CD14-positive monocyte (primary cell): Measurements from ENCODE around the gene SLC16A13. TPM values are rescaled to one million over a fixed set of nuclear protein-coding genes. Genes with fewer than 3 reads are reported as not detected.

Experiments
- polyA plus RNA-seq, 3 donors: library from polyadenylated mRNA; depleted of rRNA in 1 of 3; unstranded in 2 of 3; stranded (reverse) in 1 of 3; fragments of 300-500 nt in 2 of 3; fragments of >200 nt in 1 of 3; fragmentation: Illumina TruSeq in 2 of 3; gene quantifications; 1 replicate in 2 of 3; 2 replicates in 1 of 3; pipeline ENCODE4 v1.2.3, GENCODE V29; 2012 to 2021
- small RNA-seq: library from RNA; depleted of rRNA; stranded (forward); fragments of <200 nt; gene quantifications from one replicate; pipeline ENCODE3, GENCODE V24; 2012; ENCODE audit warnings: low read depth; ENCODE audit not compliant: insufficient read length

Gene SLC16A13
- polyA plus RNA-seq, 3 donors = 0.93 to 3.1 (median 2.2) TPM

Small RNA genes within 50 kb of the gene (small RNA-seq; reads per million reads assigned to genes)
- not detected for gene AC120057.1

Other genes with a start within 250 kb of the SLC16A13 start
- gene TEKT1, start 204.3 kb upstream of the SLC16A13 start, polyA plus RNA-seq = not detected
- gene ALOX12, start 40.0 kb upstream of the SLC16A13 start, polyA plus RNA-seq = 1 to 10 TPM in 1 of 3 donors, under 1 TPM in 1, not detected in 1; 0.29 to 1.2 TPM
- 1,000 to 10,000 TPM in 2 of 3 donors, 100 to 1,000 TPM in 1; 724 to 1,383 (median 1,057) TPM for gene RNASEK, start 23.4 kb upstream of the SLC16A13 start, polyA plus RNA-seq
- under 1 TPM in 1 of 3 donors, not detected in 2; 0.06 TPM for gene BCL6B, start 13.0 kb upstream of the SLC16A13 start, polyA plus RNA-seq
- not detected for gene SLC16A11, start 8.1 kb downstream of the SLC16A13 start, polyA plus RNA-seq
- 10 to 100 TPM; 22.7 to 69.4 (median 61.9) TPM for gene CLEC10A, start 44.2 kb downstream of the SLC16A13 start, polyA plus RNA-seq
- gene ASGR2, start 78.8 kb downstream of the SLC16A13 start, polyA plus RNA-seq = 100 to 1,000 TPM in 1 of 3 donors, 10 to 100 TPM in 2; 53.3 to 148 (median 78.3) TPM
- gene ASGR1, start 143.4 kb downstream of the SLC16A13 start, polyA plus RNA-seq = 100 to 1,000 TPM in 2 of 3 donors, 10 to 100 TPM in 1; 82.0 to 126 (median 114) TPM
- 10 to 100 TPM in 1 of 3 donors, under 1 TPM in 2; 0.37 to 42.6 (median 0.39) TPM for gene DLG4, start 183.8 kb downstream of the SLC16A13 start, polyA plus RNA-seq
- gene ACADVL, start 183.9 kb downstream of the SLC16A13 start, polyA plus RNA-seq = 1,000 to 10,000 TPM in 1 of 3 donors, 100 to 1,000 TPM in 2; 152 to 1,231 (median 154) TPM
- 1 to 10 TPM; 6.7 to 7.8 (median 7.0) TPM for gene DVL2, start 198.5 kb downstream of the SLC16A13 start, polyA plus RNA-seq
- 10 to 100 TPM; 12.0 to 18.0 (median 12.9) TPM for gene PHF23, start 203.4 kb downstream of the SLC16A13 start, polyA plus RNA-seq
- gene GABARAP, start 206.4 kb downstream of the SLC16A13 start, polyA plus RNA-seq = 1,000 to 10,000 TPM; 1,029 to 2,937 (median 2,814) TPM
- gene CTDNEP1, start 215.7 kb downstream of the SLC16A13 start, polyA plus RNA-seq = 100 to 1,000 TPM in 1 of 3 donors, 10 to 100 TPM in 2; 29.5 to 198 (median 38.3) TPM
- gene ELP5, start 216.2 kb downstream of the SLC16A13 start, polyA plus RNA-seq = 10 to 100 TPM; 36.1 to 49.5 (median 44.1) TPM
- 10 to 100 TPM in 1 of 3 donors, 1 to 10 TPM in 1, under 1 TPM in 1; 0.49 to 13.4 (median 2.1) TPM for gene CLDN7, start 226.5 kb downstream of the SLC16A13 start, polyA plus RNA-seq
- gene SLC2A4, start 245.7 kb downstream of the SLC16A13 start, polyA plus RNA-seq = not detected